HG02678 (cell line): ENCODE measurements around the gene PTDSS2.
A peak's percentile ranks its signal among the peaks of the same experiment; 100 is the strongest.
"Not testable (repeated sequence)": the region's sequence is repeated elsewhere in the genome, so short reads cannot be mapped to it uniquely, and the experiment has no call there.

Experiments used
- ATAC-seq: cut with Tn5 transposase; IDR thresholded peaks from one replicate; pipeline ENCODE4 v1.9.1; 2021; ENCODE audit warnings: mild to moderate bottlenecking, moderate library complexity; ENCODE audit not compliant: unreplicated experiment

PTDSS2 gene

GRCh38 chr11:429931-430456, 20.1 kb upstream of the PTDSS2 start:
- no peak for ATAC-seq

GRCh38 chr11:431921-432320, 18.2 kb upstream of the PTDSS2 start:
- ATAC-seq = no peak

GRCh38 chr11:432501-433100, 17.5 kb upstream of the PTDSS2 start:
- no peak for ATAC-seq

- no peak for ATAC-seq
These were observed 17.0 kb upstream of the PTDSS2 start for GRCh38 chr11:433111-433510.

- no peak for ATAC-seq
These were observed 16.4 kb upstream of the PTDSS2 start for GRCh38 chr11:433641-434040.

- no peak for ATAC-seq
These were observed 15.6 kb upstream of the PTDSS2 start for GRCh38 chr11:434496-434895.

GRCh38 chr11:434999-435740, 14.9 kb upstream of the PTDSS2 start:
- ATAC-seq = not testable (repeated sequence)

GRCh38 chr11:437228-437870, 12.7 kb upstream of the PTDSS2 start:
- ATAC-seq = no peak

- ATAC-seq = no peak
These were observed 11.8 kb upstream of the PTDSS2 start for GRCh38 chr11:438101-438844.

- ATAC-seq = no peak
These were observed 10.6 kb upstream of the PTDSS2 start for GRCh38 chr11:439315-440064.

- ATAC-seq = no peak
These were observed 9.7 kb upstream of the PTDSS2 start for GRCh38 chr11:440065-441042.

- ATAC-seq = no peak
These were observed 9.0 kb upstream of the PTDSS2 start for GRCh38 chr11:441043-441417.

- ATAC-seq = peak; percentile 71
These were observed 8.4 kb upstream of the PTDSS2 start, which contains the start of gene ANO9 for GRCh38 chr11:441418-442274. Gene ANO9 (minus strand): TSS chr11:442011. CDS start chr11:441926, 85 bp downstream.

GRCh38 chr11:442611-443081, 7.4 kb upstream of the PTDSS2 start:
- no peak for ATAC-seq

GRCh38 chr11:443542-444199, 6.4 kb upstream of the PTDSS2 start:
- ATAC-seq = no peak

GRCh38 chr11:444396-445144, 5.5 kb upstream of the PTDSS2 start:
- no peak for ATAC-seq
